Mesenchymal stem cell (in vitro differentiated cells and primary cell): ENCODE data around the gene LRRC63.

Experiments used
- DNase-seq: peaks from one replicate; pipeline ENCODE4 v3.0.0-alpha.2; 2013
- H2AFZ ChIP-seq: one replicate; pipeline ENCODE4 v1.6.1; 2013; ENCODE audit warnings: low read depth, mild to moderate bottlenecking, control low read depth, inconsistent platforms, low read length, moderate library complexity
- H2AK5ac ChIP-seq: 2 replicates; pipeline ENCODE4 v1.6.1; 2013; ENCODE audit warnings: low read length, moderate library complexity, mild to moderate bottlenecking, inconsistent platforms; ENCODE audit not compliant: severe bottlenecking
- H2BK120ac ChIP-seq: one replicate; pipeline ENCODE4 v1.6.1; 2013; ENCODE audit warnings: low read depth, mild to moderate bottlenecking, inconsistent platforms, low read length, moderate library complexity
- H2BK12ac ChIP-seq, 2 experiments: one replicate each; pipeline ENCODE4 v1.6.1; 2013; ENCODE audit warnings: inconsistent platforms in 2 of 2, low read length in 2 of 2, mild to moderate bottlenecking in 2 of 2, moderate library complexity in 2 of 2, control low read depth in 1 of 2
- H2BK15ac ChIP-seq: one replicate; pipeline ENCODE4 v1.6.1; 2013; ENCODE audit warnings: mild to moderate bottlenecking, low read depth, inconsistent platforms; ENCODE audit not compliant: poor library complexity, severe bottlenecking
- H2BK5ac ChIP-seq: 2 replicates; pipeline ENCODE4 v1.6.1; 2013; ENCODE audit warnings: low read depth, mild to moderate bottlenecking, low read length, control low read depth, inconsistent platforms; ENCODE audit not compliant: poor library complexity, severe bottlenecking
- H3K14ac ChIP-seq, 2 experiments: one replicate each; pipeline ENCODE4 v1.6.1; 2013; ENCODE audit warnings: inconsistent platforms in 2 of 2, low read length in 2 of 2, control low read depth in 1 of 2, mild to moderate bottlenecking in 1 of 2, moderate library complexity in 1 of 2
- H3K18ac ChIP-seq, 2 experiments: one replicate each; pipeline ENCODE4 v1.6.1; 2013; ENCODE audit warnings: inconsistent platforms in 2 of 2, low read length in 2 of 2, control low read depth in 1 of 2, low read depth in 1 of 2, mild to moderate bottlenecking in 1 of 2
- H3K23ac ChIP-seq, 2 experiments: one replicate each; pipeline ENCODE4 v1.6.1; 2013; ENCODE audit warnings: inconsistent platforms in 2 of 2, low read length in 2 of 2, mild to moderate bottlenecking in 2 of 2, moderate library complexity in 2 of 2, control low read depth in 1 of 2
- H3K27ac ChIP-seq: 2 replicates; pipeline ENCODE4 v1.5.1; 2013; ENCODE audit warnings: mild to moderate bottlenecking, moderate library complexity, low read length, control low read depth, inconsistent platforms; ENCODE audit not compliant: poor library complexity, severe bottlenecking
- H3K27me3 ChIP-seq, 2 experiments: 2 replicates each; pipeline versions ENCODE4 v1.6.1 to v1.7.0; 2013; ENCODE audit warnings: low read length in 2 of 2, mild to moderate bottlenecking in 2 of 2, moderate library complexity in 2 of 2, control low read depth in 1 of 2, inconsistent platforms in 1 of 2; ENCODE audit not compliant: control insufficient read depth in 1 of 2, insufficient read depth in 1 of 2
- H3K36me3 ChIP-seq, 2 experiments: 2 replicates each; pipeline versions ENCODE4 v1.6.1 to v1.7.0; 2013; ENCODE audit warnings: low read length in 2 of 2, control low read depth in 1 of 2, inconsistent platforms in 1 of 2, low read depth in 1 of 2, mild to moderate bottlenecking in 1 of 2; ENCODE audit not compliant: insufficient read depth in 2 of 2, control insufficient read depth in 1 of 2
- H3K4ac ChIP-seq, 2 experiments: one replicate each; pipeline ENCODE4 v1.6.1; 2013; ENCODE audit warnings: inconsistent platforms in 2 of 2, low read length in 2 of 2, mild to moderate bottlenecking in 2 of 2, moderate library complexity in 2 of 2, control low read depth in 1 of 2, low read depth in 1 of 2
- H3K4me1 ChIP-seq: 2 replicates; pipeline ENCODE4 v1.6.1; 2013; ENCODE audit warnings: low read depth, low read length, control low read depth; ENCODE audit not compliant: control insufficient read depth, insufficient read depth
- H3K4me2 ChIP-seq: 2 replicates; pipeline ENCODE4 v1.6.1; 2013; ENCODE audit warnings: low read length, mild to moderate bottlenecking, inconsistent platforms; ENCODE audit not compliant: poor library complexity, severe bottlenecking
- H3K4me3 ChIP-seq, 2 experiments: 2 replicates each; pipeline versions ENCODE4 v1.5.1 to v1.7.0; 2013; ENCODE audit warnings: low read length in 2 of 2, mild to moderate bottlenecking in 2 of 2, control low read depth in 1 of 2, low read depth in 1 of 2; ENCODE audit not compliant: insufficient read depth in 1 of 2
- H3K79me1 ChIP-seq: replicated peaks from 2 replicates; pipeline ENCODE4 v1.6.1; 2013; ENCODE audit warnings: mild to moderate bottlenecking, control low read depth, low read length, inconsistent platforms; ENCODE audit not compliant: poor library complexity, severe bottlenecking
- H3K9ac ChIP-seq: 2 replicates; pipeline ENCODE4 v1.7.0; 2013; ENCODE audit warnings: mild to moderate bottlenecking, low read length, moderate library complexity
- H3K9me3 ChIP-seq: 2 replicates; pipeline ENCODE4 v1.7.0; 2013; ENCODE audit warnings: mild to moderate bottlenecking, low read length; ENCODE audit not compliant: control insufficient read depth
- H4K8ac ChIP-seq: one replicate; pipeline ENCODE4 v1.6.1; 2013; ENCODE audit warnings: inconsistent platforms, mild to moderate bottlenecking, low read length, moderate library complexity
- H4K91ac ChIP-seq: one replicate; pipeline ENCODE4 v1.6.1; 2013; ENCODE audit warnings: mild to moderate bottlenecking, low read length, inconsistent platforms
- WGBS: methylation state at CpG from one replicate; pipeline ENCODE4 v1.1.7; 2013; ENCODE audit warnings: mixed read lengths; 5-methylcytosine and 5-hydroxymethylcytosine counted together

LRRC63 gene

DNA sequence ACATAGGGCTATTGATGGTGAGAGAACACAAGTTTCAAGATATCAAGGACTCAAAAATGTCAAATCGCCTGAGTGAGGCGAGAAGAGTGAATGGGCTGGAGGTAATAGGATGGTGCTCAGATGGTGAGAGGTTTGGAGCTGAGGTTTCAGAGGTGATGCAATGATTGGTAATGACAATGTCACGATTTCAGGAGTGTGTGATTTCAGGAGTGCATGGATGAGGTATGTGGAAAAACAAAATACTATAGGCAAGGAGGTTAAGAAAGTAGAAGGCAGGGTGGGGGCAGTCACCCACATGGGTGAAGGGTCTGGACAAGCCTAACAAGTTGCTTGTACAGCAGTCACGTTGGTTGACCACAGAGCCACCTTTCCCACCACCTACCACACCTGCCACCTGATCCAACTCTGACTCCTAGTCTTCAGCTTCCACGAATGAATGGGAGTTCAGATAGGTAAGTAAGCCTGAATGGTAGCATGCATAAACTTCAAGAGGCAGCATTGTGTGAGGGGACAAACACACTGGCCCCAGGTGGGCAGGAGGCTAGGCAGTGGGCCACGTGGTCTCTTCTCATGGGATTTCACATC, 103.9 kb downstream of the LRRC63 start:
- Histone ChIP-seq H3K4me2 (no peak overlapping the region), H3K23ac (peak overlapping the region in 1 of 2 experiments; percentile 5), H2BK120ac (no peak overlapping the region), H3K79me1 (no peaks in the 10 kb centered on the region), H3K9ac (no peak overlapping the region), H3K14ac (no peak overlapping the region), H2BK12ac (no peak overlapping the region), H3K9me3 (no peaks in the 10 kb centered on the region), H3K4ac (no peak overlapping the region), H3K4me3 (no peak overlapping the region), H3K27me3 (no peaks in the 10 kb centered on the region), H3K18ac (no peak overlapping the region), H2AFZ (no peak overlapping the region), H2BK5ac (no peak overlapping the region), H2BK15ac (peak overlapping the region; percentile 92), H2AK5ac (no peak overlapping the region), H3K27ac (no peak overlapping the region), H4K91ac (no peak overlapping the region), H3K36me3 (no peaks in the 10 kb centered on the region), H3K4me1 (no peaks in the 10 kb centered on the region), H4K8ac (peak overlapping the region; percentile 31)
- no peak for DNase-seq
- 91% methylated on average over 5 of the region's 6 CpGs for WGBS

DNA sequence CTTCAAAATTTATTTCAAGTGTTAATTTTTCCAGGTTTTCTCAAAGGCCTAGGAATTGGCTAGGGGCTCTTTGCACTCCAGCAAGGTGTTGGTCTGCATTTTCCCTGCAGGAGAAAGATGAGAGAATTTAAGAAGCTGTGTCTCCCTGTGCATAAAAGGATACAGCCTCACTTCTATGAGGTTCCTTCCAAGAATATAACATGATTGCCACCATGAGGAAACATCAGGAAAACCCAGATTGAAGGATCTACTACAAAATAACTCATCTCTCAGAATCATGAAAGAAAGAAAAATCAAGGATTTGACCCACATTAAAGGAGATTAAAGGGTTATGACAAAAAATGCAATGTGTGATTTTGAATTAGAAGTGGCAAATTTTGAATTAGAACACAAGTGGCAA, 105.4 kb downstream of the LRRC63 start:
- Histone ChIP-seq H3K36me3 (no peaks in the 10 kb centered on the region), H3K4me3 (no peak overlapping the region)
- DNase-seq = peak; percentile 13

GRCh38 chr13:46318986-46319385, 107.3 kb downstream of the LRRC63 start:
- H3K14ac ChIP-seq = no peak overlapping the region
- no peak overlapping the region for H2BK15ac ChIP-seq
- H3K18ac ChIP-seq = no peak overlapping the region
- H3K4me3 ChIP-seq = no peak overlapping the region
- H3K23ac ChIP-seq = no peak overlapping the region
- H3K9me3 ChIP-seq = no peaks in the 10 kb centered on the region
- H3K4me2 ChIP-seq = no peak overlapping the region
- H3K79me1 ChIP-seq = no peaks in the 10 kb centered on the region
- no peak overlapping the region for H3K9ac ChIP-seq
- H3K36me3 ChIP-seq = no peaks in the 10 kb centered on the region
- H3K4me1 ChIP-seq = peaks cover 2% of the 10 kb centered on the region
- H2BK12ac ChIP-seq = no peak overlapping the region
- DNase-seq = no peak
- H3K4ac ChIP-seq = no peak overlapping the region
- no peak overlapping the region for H4K8ac ChIP-seq
- H3K27me3 ChIP-seq = no peaks in the 10 kb centered on the region
- no peak overlapping the region for H2BK120ac ChIP-seq
- no peak overlapping the region for H2AK5ac ChIP-seq
- 86% methylated on average over 1 of the region's 1 CpG for WGBS
- no peak overlapping the region for H2AFZ ChIP-seq
- no peak overlapping the region for H3K27ac ChIP-seq
- H4K91ac ChIP-seq = no peak overlapping the region
- H2BK5ac ChIP-seq = no peak overlapping the region

More for the DNA sequence above, 105.4 kb downstream of the LRRC63 start:
- no peak overlapping the region for H3K4me2 ChIP-seq
- H2BK12ac ChIP-seq = no peak overlapping the region
- no peak overlapping the region for H4K91ac ChIP-seq
- no peak overlapping the region for H4K8ac ChIP-seq
- no peaks in the 10 kb centered on the region for H3K79me1 ChIP-seq
- H3K4me1 ChIP-seq = peaks cover 2% of the 10 kb centered on the region
- no peak overlapping the region for H3K14ac ChIP-seq
- no peaks in the 10 kb centered on the region for H3K9me3 ChIP-seq
- H3K27ac ChIP-seq = no peak overlapping the region
- no peaks in the 10 kb centered on the region for H3K27me3 ChIP-seq
- no peak overlapping the region for H2AFZ ChIP-seq
- H3K9ac ChIP-seq = no peak overlapping the region
- no peak overlapping the region for H2AK5ac ChIP-seq
- no peak overlapping the region for H3K18ac ChIP-seq
- no peak overlapping the region for H3K23ac ChIP-seq
- H2BK120ac ChIP-seq = no peak overlapping the region
- no peak overlapping the region for H2BK15ac ChIP-seq
- H3K4ac ChIP-seq = no peak overlapping the region
- no peak overlapping the region for H2BK5ac ChIP-seq

DNA sequence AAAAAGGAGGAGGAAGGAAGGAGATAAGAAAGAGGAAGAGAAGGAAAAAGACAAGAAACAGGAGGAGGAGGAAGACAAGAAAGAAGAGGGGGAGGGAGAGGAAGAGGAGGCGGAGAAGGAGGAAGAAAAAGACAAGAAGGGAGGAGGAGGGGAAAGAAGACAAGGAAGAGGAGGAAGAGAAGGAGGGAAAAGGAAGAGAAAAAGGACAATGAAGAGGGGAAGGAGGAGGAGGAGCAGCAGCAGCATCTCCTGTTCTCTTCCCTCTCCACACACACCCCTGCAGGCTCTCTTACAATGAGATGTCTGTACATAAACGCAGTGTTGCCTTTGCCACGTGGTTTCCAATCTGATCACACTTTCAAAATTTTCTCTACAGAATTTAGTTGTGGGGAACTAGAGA, 108.7 kb downstream of the LRRC63 start:
- no peak overlapping the region for H2AK5ac ChIP-seq
- H3K9ac ChIP-seq = no peak overlapping the region
- H3K36me3 ChIP-seq = no peaks in the 10 kb centered on the region
- no peak overlapping the region for H3K4me3 ChIP-seq
- H2AFZ ChIP-seq = no peak overlapping the region
- H3K14ac ChIP-seq = no peak overlapping the region
- no peaks in the 10 kb centered on the region for H3K9me3 ChIP-seq
- no peak overlapping the region for H2BK120ac ChIP-seq
- no peak overlapping the region for H2BK15ac ChIP-seq
- H3K79me1 ChIP-seq = no peaks in the 10 kb centered on the region
- H3K18ac ChIP-seq = no peak overlapping the region
- no peak overlapping the region for H3K27ac ChIP-seq
- no peak overlapping the region for H3K23ac ChIP-seq
- no peak overlapping the region for H2BK12ac ChIP-seq
- no peak overlapping the region for H4K91ac ChIP-seq
- H4K8ac ChIP-seq = no peak overlapping the region
- no peak for DNase-seq
- H3K27me3 ChIP-seq = no peaks in the 10 kb centered on the region
- 89% methylated on average over 3 of the region's 3 CpGs for WGBS
- peaks cover 4% of the 10 kb centered on the region for H3K4me1 ChIP-seq
- no peak overlapping the region for H2BK5ac ChIP-seq
- no peak overlapping the region for H3K4me2 ChIP-seq
- H3K4ac ChIP-seq = no peak overlapping the region
